HG03025 (cell line): ENCODE results near the gene AURKAIP1.

ENCODE experiments used
- ATAC-seq: cut with Tn5 transposase; IDR thresholded peaks from one replicate; pipeline ENCODE4 v1.9.1; 2021; ENCODE audit warnings: mild to moderate bottlenecking, moderate library complexity; ENCODE audit not compliant: unreplicated experiment, low FRiP score

AURKAIP1 gene

GRCh38 chr1:1349256-1350012 is 25.6 kb downstream of the AURKAIP1 start, which contains the start of gene DVL1:
Gene DVL1, minus strand, starts transcription at chr1:1349418. Its CDS starts 353 bp downstream, at chr1:1349065.
- ATAC-seq = peak; percentile 56

- peak; percentile 32 for ATAC-seq
Measured at GRCh38 chr1:1348420-1349255, 26.4 kb downstream of the AURKAIP1 start.

- ATAC-seq = no peak
Measured at GRCh38 chr1:1347663-1348419, 27.2 kb downstream of the AURKAIP1 start.

GRCh38 chr1:1347026-1347595 is 27.9 kb downstream of the AURKAIP1 start:
- no peak for ATAC-seq

GRCh38 chr1:1346501-1346890 is 28.5 kb downstream of the AURKAIP1 start:
- no peak for ATAC-seq

- ATAC-seq = no peak
Measured at GRCh38 chr1:1345860-1346500, 29.0 kb downstream of the AURKAIP1 start.

- ATAC-seq = no peak
Measured at GRCh38 chr1:1345384-1345783, 29.6 kb downstream of the AURKAIP1 start.

- no peak for ATAC-seq
Measured at GRCh38 chr1:1344655-1345361, 30.2 kb downstream of the AURKAIP1 start.

GRCh38 chr1:1343811-1344421 is 31.1 kb downstream of the AURKAIP1 start:
- no peak for ATAC-seq

GRCh38 chr1:1342584-1343115 is 32.4 kb downstream of the AURKAIP1 start:
- no peak for ATAC-seq

GRCh38 chr1:1342061-1342562 is 32.9 kb downstream of the AURKAIP1 start:
- no peak for ATAC-seq

- no peak for ATAC-seq
Measured at GRCh38 chr1:1341549-1342021, 33.4 kb downstream of the AURKAIP1 start.

- no peak for ATAC-seq
Measured at GRCh38 chr1:1340791-1341548, 34.0 kb downstream of the AURKAIP1 start.

- ATAC-seq = no peak
Measured at GRCh38 chr1:1340185-1340584, 34.8 kb downstream of the AURKAIP1 start.

- ATAC-seq = no peak
Measured at GRCh38 chr1:1338278-1338677, 36.7 kb downstream of the AURKAIP1 start.

GRCh38 chr1:1337793-1338147 is 37.2 kb downstream of the AURKAIP1 start:
- ATAC-seq = no peak

GRCh38 chr1:1336931-1337792 is 37.8 kb downstream of the AURKAIP1 start:
- ATAC-seq = no peak
